Kidney (tissue), 22 donors: ENCODE data around the gene HPX. TPM values are rescaled to one million over a fixed set of nuclear protein-coding genes. Genes with fewer than 3 reads are reported as not detected.

ENCODE experiments used
- DNase-seq, 5 donors: peaks; one replicate each; pipeline ENCODE4 v3.0.0-alpha.2; 2013 to 2020
- FAIRE-seq: peaks from 2 replicates; lab custom pipeline; 2012; peaks lifted over from hg19 to GRCh38; lab: Jason Lieb, UNC
- H3K27ac ChIP-seq, 2 donors: one replicate each; pipeline ENCODE4 v1.7.0; 2013; ENCODE audit warnings: low read depth in 2 of 2, low read length in 2 of 2, inconsistent platforms in 1 of 2
- H3K27me3 ChIP-seq: one replicate; pipeline ENCODE4 v1.7.1; 2013; ENCODE audit warnings: low read length, inconsistent platforms; ENCODE audit not compliant: control insufficient read depth, insufficient read depth
- H3K36me3 ChIP-seq, 3 donors: one replicate each; pipeline versions ENCODE4 v1.7.0 to v1.7.1; 2013; ENCODE audit warnings: low read length in 3 of 3, control low read depth in 1 of 3, inconsistent platforms in 1 of 3; ENCODE audit not compliant: insufficient read depth in 3 of 3, control insufficient read depth in 2 of 3
- H3K4me1 ChIP-seq, 3 donors: one replicate each; pipeline versions ENCODE4 v1.7.0 to v1.7.1; 2013; ENCODE audit warnings: low read length in 3 of 3, inconsistent platforms in 1 of 3, low read depth in 1 of 3; ENCODE audit not compliant: control insufficient read depth in 2 of 3, insufficient read depth in 2 of 3
- H3K4me3 ChIP-seq, 3 donors: one replicate each; pipeline versions ENCODE4 v1.7.0 to v1.8.1; 2013; ENCODE audit warnings: low read length in 3 of 3, control low read depth in 1 of 3, inconsistent platforms in 1 of 3
- H3K9ac ChIP-seq, 3 donors: one replicate each; pipeline versions ENCODE4 v1.7.0 to v1.7.1; 2013; ENCODE audit warnings: low read length in 3 of 3, control low read depth in 1 of 3, inconsistent platforms in 1 of 3
- H3K9me3 ChIP-seq, 3 donors: one replicate each; pipeline versions ENCODE4 v1.7.0 to v1.7.1; 2013; ENCODE audit warnings: low read length in 3 of 3, control low read depth in 1 of 3, inconsistent platforms in 1 of 3; ENCODE audit not compliant: control insufficient read depth in 2 of 3, insufficient read depth in 1 of 3
- intact Hi-C: fragments of 100-400 bp; cut with DNase I; formaldehyde crosslinking; loops from one replicate; pipeline ENCODE4 v1.11.1; 2022
- long read RNA-seq, 10 donors: library from polyadenylated mRNA in 1 of 10; unstranded in 1 of 10; transcript quantifications; one replicate each; pipeline ENCODE4 v2.0.0 and lab custom pipeline, GENCODE V29; 2021 to 2026
- polyA plus RNA-seq: library from polyadenylated mRNA; stranded (reverse); fragments of 350-450 nt; fragmentation: Illumina TruSeq; extraction: RNeasy Lipid Tissue Mini Kit (QIAGEN cat#74804); gene quantifications from one replicate; pipeline ENCODE4 v1.2.3, GENCODE V29; 2014; ENCODE audit warnings: low read depth, low replicate concordance; ENCODE audit not compliant: insufficient read depth
- total RNA-seq: library from RNA; stranded (reverse); fragmentation: NEBNext Ultra II Directional; extraction: Animal tissue kit (Norgen Biotek cat#: 25700); gene quantifications from one replicate; pipeline ENCODE4 v1.2.1, GENCODE V29; 2021
- TF ChIP-seq, protein P1 (sequence below): IDR thresholded peaks from 3 replicates; pipeline ENCODE4 v1.5.1; 2012; ENCODE audit warnings: mild to moderate bottlenecking, moderate library complexity, borderline replicate concordance; ENCODE audit not compliant: insufficient read depth; ENCODE audit errors: extremely low read depth
- donor health status: control.
- donor health status: control.
- donor health status: control.
- donor health status: control.
- donor health status: control.
- donor health status: DM: yes; HTN: yes; CAD: no.
- donor health status: Normal renal cell carcinoma (clear cell type).

Gene HPX, protein sequence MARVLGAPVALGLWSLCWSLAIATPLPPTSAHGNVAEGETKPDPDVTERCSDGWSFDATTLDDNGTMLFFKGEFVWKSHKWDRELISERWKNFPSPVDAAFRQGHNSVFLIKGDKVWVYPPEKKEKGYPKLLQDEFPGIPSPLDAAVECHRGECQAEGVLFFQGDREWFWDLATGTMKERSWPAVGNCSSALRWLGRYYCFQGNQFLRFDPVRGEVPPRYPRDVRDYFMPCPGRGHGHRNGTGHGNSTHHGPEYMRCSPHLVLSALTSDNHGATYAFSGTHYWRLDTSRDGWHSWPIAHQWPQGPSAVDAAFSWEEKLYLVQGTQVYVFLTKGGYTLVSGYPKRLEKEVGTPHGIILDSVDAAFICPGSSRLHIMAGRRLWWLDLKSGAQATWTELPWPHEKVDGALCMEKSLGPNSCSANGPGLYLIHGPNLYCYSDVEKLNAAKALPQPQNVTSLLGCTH
- total RNA-seq (1.3 TPM), polyA plus RNA-seq (0.88 TPM)
- long read RNA-seq, donor 1, result 0 reads
- long read RNA-seq, donor 2, partial matches to known transcripts, result 0 of 2 reads
- long read RNA-seq, donor 2, other reads (novel, unspliced or antisense), result 0 of 2 reads
- long read RNA-seq, donor 3, partial matches to known transcripts, result 0 of 2 reads
- long read RNA-seq, donor 3, other reads (novel, unspliced or antisense), result 0 of 2 reads
- long read RNA-seq, donor 4, result 0 reads
- long read RNA-seq, donor 5, partial matches to known transcripts, result 0 of 2 reads
- long read RNA-seq, donor 5, other reads (novel, unspliced or antisense), result 0 of 2 reads
- long read RNA-seq, donor 6, result 0 reads
- long read RNA-seq, donor 7, result 0 reads
- long read RNA-seq, donor 8, partial matches to known transcripts, result 0 of 1 reads
- long read RNA-seq, donor 8, other reads (novel, unspliced or antisense), result 0 of 1 reads
- long read RNA-seq, donor 9, result 0 reads
- long read RNA-seq, donor 10, result 0 reads

DNA sequence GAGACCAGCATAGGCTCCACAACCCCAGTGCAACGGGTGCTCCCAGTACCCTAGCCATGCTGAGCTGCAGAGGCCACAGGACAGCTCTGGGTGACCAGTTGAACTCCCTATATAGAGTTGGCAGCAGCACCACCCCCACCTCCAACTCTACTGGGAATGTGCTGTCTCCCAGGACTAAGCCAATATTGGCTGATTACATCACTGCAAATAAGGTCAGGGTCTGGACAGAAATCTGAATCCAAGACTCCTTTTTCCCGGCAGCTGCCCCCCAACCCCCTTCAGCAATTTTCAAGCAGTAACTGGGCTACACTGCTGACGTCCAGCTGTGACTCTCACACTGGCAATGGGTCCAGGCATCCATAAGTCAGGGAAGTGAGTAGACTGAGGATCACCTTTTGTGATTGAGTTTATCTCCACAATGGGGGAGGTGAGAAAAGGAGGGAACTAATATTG lies at the start of gene HPX:
Gene HPX (minus strand): TSS at position 82 of the 453 bp plus-strand sequence. CDS start 24 bp downstream, at position 58.
- H3K27me3 ChIP-seq, result no peaks in the 10 kb centered on the region
- no peaks in the 10 kb centered on the region for H3K9me3 ChIP-seq
- TF ChIP-seq, protein P1, sequence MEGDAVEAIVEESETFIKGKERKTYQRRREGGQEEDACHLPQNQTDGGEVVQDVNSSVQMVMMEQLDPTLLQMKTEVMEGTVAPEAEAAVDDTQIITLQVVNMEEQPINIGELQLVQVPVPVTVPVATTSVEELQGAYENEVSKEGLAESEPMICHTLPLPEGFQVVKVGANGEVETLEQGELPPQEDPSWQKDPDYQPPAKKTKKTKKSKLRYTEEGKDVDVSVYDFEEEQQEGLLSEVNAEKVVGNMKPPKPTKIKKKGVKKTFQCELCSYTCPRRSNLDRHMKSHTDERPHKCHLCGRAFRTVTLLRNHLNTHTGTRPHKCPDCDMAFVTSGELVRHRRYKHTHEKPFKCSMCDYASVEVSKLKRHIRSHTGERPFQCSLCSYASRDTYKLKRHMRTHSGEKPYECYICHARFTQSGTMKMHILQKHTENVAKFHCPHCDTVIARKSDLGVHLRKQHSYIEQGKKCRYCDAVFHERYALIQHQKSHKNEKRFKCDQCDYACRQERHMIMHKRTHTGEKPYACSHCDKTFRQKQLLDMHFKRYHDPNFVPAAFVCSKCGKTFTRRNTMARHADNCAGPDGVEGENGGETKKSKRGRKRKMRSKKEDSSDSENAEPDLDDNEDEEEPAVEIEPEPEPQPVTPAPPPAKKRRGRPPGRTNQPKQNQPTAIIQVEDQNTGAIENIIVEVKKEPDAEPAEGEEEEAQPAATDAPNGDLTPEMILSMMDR, result no peak
- no peak within 1 kb of the TSS for H3K9ac ChIP-seq
- DNase-seq (no peak), FAIRE-seq (no peak)
- intact Hi-C loops, result loop anchor here (5.0 kb wide), 1 partner anchor 64 kb away; no protein-coding TSS in a partner anchor
- H3K4me3 ChIP-seq, result no peak within 1 kb of the TSS
- H3K4me1 ChIP-seq, result peaks cover 0 to 4% (median 0%) of the 10 kb centered on the region in 3 donors
- no peak within 1 kb of the TSS for H3K27ac ChIP-seq
- H3K36me3 ChIP-seq, result no peaks in the 10 kb centered on the region

DNA sequence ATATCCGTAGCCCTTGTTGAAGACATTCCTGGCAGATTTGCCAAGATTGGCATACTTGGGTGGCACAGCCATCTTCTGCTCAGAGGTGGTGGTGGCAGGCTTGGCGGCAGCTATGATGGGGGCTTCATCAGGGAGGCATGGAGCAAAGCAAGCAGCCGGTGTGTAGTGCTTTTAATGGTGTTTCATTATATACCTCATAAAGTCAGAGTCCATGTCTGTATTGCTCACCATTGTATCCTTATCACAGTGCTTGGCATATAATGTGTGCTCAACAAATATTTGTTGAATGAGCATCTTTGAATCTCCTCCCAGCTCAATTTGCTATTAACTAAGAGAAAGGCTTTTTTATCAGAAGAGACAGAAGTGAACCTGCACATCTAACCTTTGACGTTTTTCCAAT lies 48.5 kb upstream of the HPX start:
- DNase-seq, result no peak
- no peak for FAIRE-seq
- Histone ChIP-seq H3K27ac (no peak overlapping the region), H3K4me1 (no peaks in the 10 kb centered on the region), H3K9me3 (no peaks in the 10 kb centered on the region), H3K4me3 (no peak overlapping the region), H3K9ac (no peak overlapping the region), H3K36me3 (peaks cover 2 to 8% (median 4%) of the 10 kb centered on the region in 3 donors), H3K27me3 (no peaks in the 10 kb centered on the region)
- TF ChIP-seq, protein P1, result no peak
- intact Hi-C loops, result no loop called here

DNA sequence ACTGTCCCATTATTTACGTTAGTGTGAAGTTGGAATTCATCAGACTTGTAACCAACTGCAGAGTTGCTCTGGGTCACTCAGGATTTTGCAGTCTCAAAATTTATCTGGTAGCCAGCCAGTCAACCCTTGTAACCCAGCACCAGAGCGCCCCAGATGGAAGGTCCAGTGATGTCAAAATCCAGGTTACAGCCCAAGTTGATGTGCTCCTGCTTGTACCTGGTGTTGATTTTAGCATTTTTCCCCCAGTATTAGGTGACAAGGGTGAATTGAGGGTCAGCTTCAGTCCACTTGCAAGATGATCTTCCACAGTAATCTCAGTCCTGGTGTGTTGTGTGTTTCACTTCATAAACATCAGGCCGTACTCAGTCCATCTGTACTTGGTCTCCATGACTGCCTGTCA lies 48.0 kb upstream of the HPX start:
- TF ChIP-seq, protein P1, result no peak
- Histone ChIP-seq H3K36me3 (peaks cover 2 to 8% (median 4%) of the 10 kb centered on the region in 3 donors), H3K9me3 (no peaks in the 10 kb centered on the region), H3K27me3 (no peaks in the 10 kb centered on the region), H3K4me1 (no peaks in the 10 kb centered on the region), H3K27ac (no peak overlapping the region), H3K9ac (no peak overlapping the region), H3K4me3 (no peak overlapping the region)
- intact Hi-C loops, result no loop called here
- FAIRE-seq (no peak), DNase-seq (peak in 3 of 5 donors; percentile 22 to 58 (median 55))
